Stimulated activated CD4-positive, alpha-beta T cell treated with anti-CD3 and anti-CD28 coated beads, Interleukin-1b, Interleukin-23, amount 100 ng/mL, for 48 hours (primary cell): Measurements from ENCODE around the gene GTF2IRD2.
"Not testable (repeated sequence)": the region's sequence is repeated elsewhere in the genome, so short reads cannot be mapped to it uniquely, and the experiment has no call there.

ENCODE experiments used
- DNase-seq: peaks from one replicate; pipeline ENCODE4 v3.0.0-alpha.2; 2020

Gene GTF2IRD2

DNA sequence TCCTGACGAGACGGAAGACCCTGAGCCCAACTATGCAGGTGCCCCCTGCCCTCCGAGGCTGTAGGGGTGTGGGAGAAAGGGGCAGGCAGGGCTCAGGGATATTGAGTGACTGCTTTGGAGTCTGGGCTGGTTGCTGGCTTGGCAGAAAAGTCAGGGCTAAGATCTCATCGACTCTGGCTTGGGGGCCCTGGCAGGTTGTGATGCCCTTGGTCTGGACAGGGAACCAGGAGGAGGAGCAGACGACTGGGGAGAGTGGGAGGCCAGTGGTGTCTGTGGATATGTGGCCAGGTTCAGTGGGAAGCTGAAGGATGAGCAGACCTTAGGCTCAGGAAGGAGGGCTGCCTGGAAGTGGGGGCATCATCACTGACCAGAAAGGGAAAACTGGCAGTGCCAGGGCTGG is 67.8 kb downstream of the GTF2IRD2 start:
- DNase-seq = not testable (repeated sequence)

DNA sequence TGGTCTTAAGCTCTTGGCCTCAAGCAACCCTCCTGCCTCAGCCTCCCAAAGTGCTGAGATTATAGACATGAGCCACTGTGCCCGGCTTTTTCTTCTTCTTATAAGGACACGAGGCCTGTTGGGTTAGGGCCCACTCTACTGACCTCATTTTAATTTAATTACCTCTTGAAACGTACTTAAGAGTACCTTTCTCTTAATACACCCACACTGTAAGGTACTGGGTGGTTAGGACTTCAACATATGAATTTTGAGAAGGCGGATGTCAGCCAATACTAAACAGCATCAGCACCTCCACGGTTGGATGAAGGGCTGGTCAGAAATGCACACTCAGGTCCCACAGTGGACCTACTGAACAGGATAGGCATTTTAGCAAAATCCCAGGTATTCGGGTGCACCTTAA is 69.7 kb downstream of the GTF2IRD2 start:
- DNase-seq = not testable (repeated sequence)

DNA sequence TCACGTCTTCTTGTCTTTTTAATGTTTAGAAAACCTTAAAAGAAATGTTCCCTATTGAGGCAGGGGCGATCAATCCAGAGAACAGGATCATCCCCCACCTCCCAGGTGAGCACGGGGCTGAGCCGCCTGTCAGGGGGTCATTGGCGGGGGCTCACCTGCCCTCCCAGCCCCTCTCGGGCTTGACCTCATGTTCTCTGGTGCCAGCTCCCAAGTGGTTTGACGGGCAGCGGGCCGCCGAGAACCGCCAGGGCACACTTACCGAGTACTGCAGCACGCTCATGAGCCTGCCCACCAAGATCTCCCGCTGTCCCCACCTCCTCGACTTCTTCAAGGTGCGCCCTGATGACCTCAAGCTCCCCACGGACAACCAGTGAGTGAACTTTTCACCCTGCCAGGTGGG is 72.4 kb downstream of the GTF2IRD2 start:
- DNase-seq = not testable (repeated sequence)

DNA sequence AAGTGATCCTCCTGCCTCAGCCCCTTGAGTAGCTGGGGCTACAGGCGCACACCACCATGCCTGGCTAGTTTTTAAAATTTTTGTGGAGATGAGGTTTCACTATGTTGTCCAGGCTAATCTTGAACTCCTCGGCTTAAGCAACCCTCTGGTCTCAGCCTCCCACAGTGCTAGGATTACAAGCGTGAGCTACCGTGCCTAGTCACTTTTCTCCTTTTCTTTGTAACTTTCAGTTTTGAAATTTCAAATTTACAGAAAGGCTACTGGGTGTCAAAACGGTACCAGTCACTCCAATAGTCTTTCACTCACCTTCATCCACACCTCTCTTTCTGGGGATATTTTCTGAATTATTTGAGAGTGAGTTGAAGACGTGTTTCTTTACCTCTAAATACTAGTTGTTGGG is 76.3 kb downstream of the GTF2IRD2 start:
- DNase-seq = not testable (repeated sequence)

DNA sequence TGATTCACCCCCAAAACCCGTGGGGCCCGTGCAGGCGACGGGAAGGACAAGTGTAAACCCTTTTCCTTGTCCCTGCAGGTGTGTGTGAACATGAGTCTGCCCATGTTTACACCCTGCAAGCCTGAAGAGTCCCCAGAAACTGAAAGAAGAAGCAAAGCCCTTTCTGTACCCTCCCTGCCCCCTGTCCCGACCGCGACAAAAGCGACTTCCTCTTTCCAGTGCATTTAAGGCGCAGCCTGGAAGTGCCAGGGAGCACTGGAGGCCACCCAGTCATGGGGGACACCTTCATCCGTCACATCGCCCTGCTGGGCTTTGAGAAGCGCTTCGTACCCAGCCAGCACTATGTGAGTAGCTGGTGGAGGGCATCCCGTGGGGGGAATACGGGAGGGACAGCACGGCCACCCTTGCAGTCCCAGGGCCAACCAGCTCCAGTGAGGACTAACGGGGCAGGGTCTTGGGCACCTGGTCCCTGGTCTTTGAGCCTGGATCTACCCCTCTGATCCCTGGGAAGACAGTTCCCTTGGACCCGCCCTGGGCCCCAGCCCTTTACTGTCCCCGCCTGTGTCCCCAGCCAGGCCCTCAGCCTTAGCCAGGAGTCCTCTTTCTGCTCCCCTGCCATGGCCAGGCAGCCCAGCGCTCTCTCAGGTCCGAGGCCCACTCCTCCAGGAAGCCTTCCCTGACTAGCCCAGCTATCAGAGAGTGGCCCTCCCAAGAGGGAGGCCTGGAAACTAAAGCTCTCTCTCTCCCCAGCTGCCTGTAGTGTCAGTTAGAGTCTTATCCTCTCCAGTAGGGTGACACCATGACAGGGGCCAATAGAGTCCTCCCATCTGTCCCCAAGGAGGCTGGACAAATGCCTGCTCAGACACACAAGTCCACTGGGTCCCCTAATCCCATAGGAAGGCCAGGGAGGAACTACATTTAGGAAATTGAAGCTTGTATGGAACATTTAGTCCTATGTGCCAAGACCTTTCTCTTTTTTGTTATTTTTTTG is 77.3 kb downstream of the GTF2IRD2 start, which contains the start of gene NCF1:
TSS of gene NCF1 (plus strand) at position 252 of the 991 bp plus-strand sequence. CDS start at position 273, 21 bp downstream.
- DNase-seq = not testable (repeated sequence)

DNA sequence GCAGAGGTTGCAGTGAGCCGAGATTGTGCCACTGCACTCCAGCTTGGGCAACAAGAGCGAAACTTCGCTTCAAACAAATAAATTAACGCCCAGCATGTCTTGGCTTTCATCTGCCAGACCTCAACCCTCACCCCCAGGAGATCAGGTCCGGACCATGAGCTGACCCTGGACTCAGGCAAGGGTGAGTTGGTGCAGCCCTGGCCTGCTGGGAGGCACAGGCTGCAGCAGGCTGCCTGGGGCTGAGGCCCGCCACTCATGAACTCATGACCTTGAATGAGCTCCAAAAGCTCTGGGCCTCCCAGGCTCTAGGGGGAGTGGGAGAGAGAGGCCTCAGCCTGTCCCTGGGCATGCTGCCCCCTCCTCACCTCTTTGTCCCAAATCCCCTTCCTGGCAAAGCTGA is 79.3 kb downstream of the GTF2IRD2 start:
- not testable (repeated sequence) for DNase-seq

DNA sequence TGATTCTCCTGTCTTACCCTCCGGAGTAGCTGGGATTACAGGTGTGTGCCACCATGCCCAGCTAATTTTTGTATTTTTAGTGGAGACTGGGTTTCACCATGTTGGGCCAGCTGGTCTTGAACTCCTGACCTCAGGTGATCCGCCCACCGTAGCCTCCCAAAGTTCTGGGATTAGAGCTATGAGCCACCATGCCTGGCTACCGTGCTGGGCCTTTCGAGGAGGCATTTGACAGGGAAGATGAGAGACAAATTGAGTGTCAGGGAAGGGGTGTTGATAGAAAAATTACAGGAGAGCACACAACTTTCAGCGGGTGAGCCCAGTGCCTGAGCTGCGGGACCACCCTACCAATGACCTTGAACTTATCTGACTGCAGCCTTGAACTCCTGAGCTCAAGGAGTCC is 81.3 kb downstream of the GTF2IRD2 start:
- not testable (repeated sequence) for DNase-seq

DNA sequence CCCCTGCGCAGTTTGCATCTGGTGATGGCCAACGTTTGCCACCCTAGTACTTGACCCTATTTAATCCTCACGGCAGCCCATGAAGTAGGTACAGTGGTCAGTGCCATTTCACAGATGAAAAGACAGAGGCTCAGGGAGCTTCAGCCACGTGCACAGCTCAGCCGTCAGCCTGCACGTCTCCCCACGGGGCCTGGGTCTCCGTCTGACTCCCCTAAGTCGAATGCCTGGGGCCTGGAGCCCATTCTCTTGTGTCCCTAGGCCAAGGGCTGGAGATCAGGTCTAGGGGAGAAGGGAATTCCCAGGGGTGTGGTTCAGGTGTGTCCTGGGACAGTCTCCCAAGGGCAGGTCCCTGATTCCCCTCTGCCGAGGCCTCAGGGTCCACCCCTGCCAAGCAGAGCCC is 84.4 kb downstream of the GTF2IRD2 start:
- DNase-seq = not testable (repeated sequence)

DNA sequence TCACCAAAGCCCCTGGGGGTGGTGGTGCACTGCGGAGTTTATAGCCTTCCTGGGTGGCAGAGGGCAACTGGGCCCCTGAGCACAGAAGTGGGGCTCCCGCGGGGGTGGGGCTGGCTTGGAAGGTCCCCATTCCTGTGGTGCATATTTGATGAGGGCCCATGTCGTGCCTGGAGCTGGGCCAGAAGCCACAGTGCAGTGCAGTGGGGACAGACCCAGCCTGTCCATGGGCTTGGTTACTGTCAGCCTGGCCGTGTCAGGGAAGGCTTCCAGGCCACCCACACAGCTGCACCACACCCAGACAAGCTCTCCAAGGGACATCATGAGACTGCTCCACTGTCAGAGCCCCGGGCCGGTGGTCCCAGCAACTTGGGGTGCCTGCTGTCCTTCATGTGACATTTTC is 84.9 kb downstream of the GTF2IRD2 start:
- not testable (repeated sequence) for DNase-seq

DNA sequence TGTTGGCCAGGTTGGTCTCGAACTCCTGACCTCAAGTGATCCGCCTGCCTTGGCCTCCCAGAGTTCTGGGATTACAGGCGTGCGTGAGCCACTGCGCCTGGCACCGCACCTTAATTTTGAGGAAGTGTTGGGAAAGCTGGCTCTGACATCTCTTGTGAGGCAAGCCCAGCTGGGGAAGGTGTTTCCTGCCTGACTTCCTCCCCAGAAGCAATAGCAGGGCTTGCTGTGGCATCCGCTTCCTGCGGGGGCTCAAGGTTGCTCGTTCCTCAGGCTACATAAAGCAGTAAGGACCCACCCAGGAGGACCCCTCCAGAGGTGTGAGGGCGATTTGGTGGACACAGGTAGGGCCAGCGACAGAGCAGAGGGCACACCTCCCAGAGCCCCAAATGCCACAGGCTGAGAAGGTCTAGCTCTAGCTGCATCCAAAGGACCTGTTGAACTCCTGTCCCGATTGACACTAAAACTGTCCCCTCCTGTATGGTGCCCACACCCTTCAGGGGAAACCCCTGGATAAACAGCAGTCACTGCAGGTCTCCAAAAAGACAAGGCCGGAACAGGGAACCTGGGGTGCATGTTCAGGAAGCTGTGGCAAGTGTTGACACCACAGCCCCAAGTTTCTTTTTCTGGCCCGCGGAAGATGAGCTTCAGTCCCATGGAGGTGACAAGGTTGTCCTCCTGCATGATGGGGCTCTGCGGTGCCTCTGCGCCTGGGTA is 86.0 kb downstream of the GTF2IRD2 start:
- not testable (repeated sequence) for DNase-seq

DNA sequence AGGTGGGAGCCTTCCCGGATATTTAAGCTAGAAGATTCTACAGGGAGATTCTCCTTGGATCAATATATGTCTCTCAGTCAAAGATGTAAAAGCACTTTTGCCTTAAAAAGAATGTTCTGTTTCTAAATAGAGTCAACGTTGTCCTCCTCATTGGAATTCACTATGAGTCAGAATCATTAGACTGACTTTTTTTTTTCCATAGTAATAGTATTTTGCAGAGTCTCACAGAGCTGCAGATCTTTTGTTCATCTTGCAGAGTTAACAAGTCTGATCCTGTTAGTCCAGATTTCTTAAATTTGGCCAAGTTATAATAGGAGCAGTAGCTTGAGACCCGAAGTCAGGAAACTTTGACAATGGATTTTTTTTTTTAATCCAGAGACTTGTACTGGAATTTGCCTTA is 92.4 kb downstream of the GTF2IRD2 start:
- DNase-seq = not testable (repeated sequence)

DNA sequence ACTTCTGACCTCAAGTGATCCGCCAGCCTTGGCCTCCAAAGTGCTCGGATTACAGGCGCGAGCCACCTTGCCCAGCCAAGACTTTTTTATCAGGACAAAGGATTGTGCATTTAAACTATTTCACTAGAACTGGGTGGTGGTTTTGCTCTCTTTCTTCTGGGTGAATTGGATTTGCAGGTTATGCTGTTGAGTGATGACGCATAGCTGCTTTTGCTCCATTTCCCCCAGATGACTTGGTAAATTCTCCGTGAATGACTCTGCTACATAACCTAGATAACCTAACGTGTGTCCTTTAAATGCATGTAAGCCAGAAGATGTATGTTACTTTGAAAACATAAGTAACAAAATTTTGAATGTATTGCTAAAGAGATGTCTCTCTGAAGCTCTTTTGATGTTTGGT is 93.1 kb downstream of the GTF2IRD2 start:
- DNase-seq = not testable (repeated sequence)

DNA sequence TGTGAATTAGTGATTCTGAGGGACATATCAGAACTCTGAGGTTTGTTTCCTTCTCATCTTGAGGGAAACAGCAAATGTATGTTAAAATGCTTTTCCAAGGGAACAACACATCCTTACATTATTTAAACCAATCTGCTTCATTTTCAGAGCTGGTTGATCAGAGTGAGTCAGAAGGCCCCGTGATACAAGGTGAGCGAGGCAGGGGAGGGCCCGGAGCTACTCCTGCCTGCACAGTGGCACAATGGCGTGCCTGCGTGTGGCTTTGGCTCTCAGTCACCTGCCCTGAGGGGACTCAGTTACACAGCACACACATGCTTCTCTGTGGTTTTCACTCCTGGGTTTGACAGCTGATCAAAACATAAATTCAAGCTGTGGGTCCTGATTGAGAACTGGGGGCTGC is 94.7 kb downstream of the GTF2IRD2 start:
- DNase-seq = not testable (repeated sequence)

DNA sequence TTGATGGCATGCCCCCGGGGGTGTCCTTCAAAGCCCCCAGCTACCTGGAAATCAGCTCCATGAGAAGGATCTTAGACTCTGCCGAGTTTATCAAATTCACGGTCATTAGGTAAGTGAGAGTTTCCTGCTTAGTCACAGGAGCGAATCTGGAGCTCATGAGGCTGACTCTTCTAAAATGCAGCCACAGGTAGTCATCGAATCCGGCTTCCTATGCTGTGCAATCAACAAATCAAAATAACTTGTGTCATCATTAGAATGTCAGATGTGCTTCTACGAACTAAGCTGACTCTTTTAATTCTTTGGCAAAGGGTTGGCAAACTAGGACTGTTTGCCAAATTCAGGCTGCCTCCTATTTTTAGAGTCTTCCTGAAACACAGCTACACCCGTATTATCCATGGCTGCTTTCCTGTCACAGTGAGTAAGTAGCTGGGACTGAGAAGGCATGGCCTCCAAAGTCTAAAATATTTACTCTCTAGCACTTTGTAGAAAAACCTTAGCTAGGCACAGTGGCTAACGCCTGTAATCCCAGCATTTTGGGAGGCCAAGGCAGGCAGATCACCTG is 97.4 kb downstream of the GTF2IRD2 start:
- DNase-seq = not testable (repeated sequence)
